K562 (cell line): ENCODE results near the gene INSR. TPM values are rescaled to one million over a fixed set of nuclear protein-coding genes. Genes with fewer than 3 reads are reported as not detected.
A peak's percentile ranks its signal among the peaks of the same experiment; 100 is the strongest.

Experiments used
- ATAC-seq: fragments of 200-7000 bp; cut with Tn5 transposase; 3 replicates; pipeline ENCODE4 v1.9.1; 2020; ENCODE audit warnings: moderate library complexity
- BruUV-seq: library from RNA; stranded (reverse); fragments of 400-500 nt; replicated peaks from 2 replicates; lab custom pipeline; 2021; lab: Mats Ljungman, UMichigan
- CTCF ChIA-PET: fragments of 300-600 bp; formaldehyde crosslinking; extraction: SDS; loops from one replicate; lab custom pipeline; 2021; ENCODE audit warnings: low intra/inter-chr PET ratio; lab: Yijun Ruan, JAX
- POLR2A ChIA-PET: fragments of 300-600, 350-650 bp; sonication (Branson Sonifier 250); formaldehyde crosslinking; extraction: SDS; loops from one replicate; lab custom pipeline; 2021; ENCODE audit warnings: antibody characterized with exemption, inconsistent platforms; lab: Yijun Ruan, JAX
- DNase-seq, 4 experiments: peaks; one replicate each; pipeline versions ENCODE4 v3.0.0 to v3.0.0-alpha.2; 2011 to 2018; ENCODE audit warnings: low spot score in 3 of 4, mixed read lengths in 3 of 4; ENCODE audit errors: extremely low read depth in 1 of 4
- FAIRE-seq: peaks from 2 replicates; lab custom pipeline; 2011; peaks lifted over from hg19 to GRCh38; lab: Jason Lieb, UNC
- H2AFZ ChIP-seq: 2 replicates; pipeline ENCODE4 v1.6.0; 2011; ENCODE audit warnings: low read depth, low read length, control low read depth, inconsistent platforms
- H3K27ac ChIP-seq: fragments of 200-600 bp; 3 replicates; pipeline ENCODE4 v1.8.0; 2011; ENCODE audit warnings: low read depth, mild to moderate bottlenecking, control low read depth, inconsistent platforms, low read length, moderate library complexity, mixed read lengths; ENCODE audit errors: extremely low read depth
- H3K27me3 ChIP-seq, 2 experiments: fragments of 300-600 bp in 1 of 2; 2 replicates in 1 of 2; 3 replicates in 1 of 2; pipeline versions ENCODE4 v1.6.0 to v1.8.0; 2011; ENCODE audit warnings: inconsistent platforms in 2 of 2, low read length in 2 of 2, mild to moderate bottlenecking in 1 of 2, mixed read lengths in 1 of 2, moderate library complexity in 1 of 2; ENCODE audit not compliant: control insufficient read depth in 2 of 2, insufficient read depth in 2 of 2
- H3K36me3 ChIP-seq: fragments of 300-600 bp; 3 replicates; pipeline ENCODE4 v1.8.0; 2011; ENCODE audit warnings: mild to moderate bottlenecking, low read length, inconsistent platforms; ENCODE audit not compliant: control insufficient read depth, insufficient read depth
- H3K4me1 ChIP-seq, 2 experiments: fragments of 200-600 bp in 1 of 2; replicated peaks in 1 of 2; 2 replicates in 1 of 2; 3 replicates in 1 of 2; pipeline versions ENCODE4 v1.5.1 to v1.8.0; 2011; ENCODE audit warnings: inconsistent platforms in 2 of 2, low read length in 2 of 2, mild to moderate bottlenecking in 1 of 2, mixed read lengths in 1 of 2, moderate library complexity in 1 of 2; ENCODE audit not compliant: control insufficient read depth in 2 of 2, insufficient read depth in 2 of 2
- H3K4me2 ChIP-seq: 2 replicates; pipeline ENCODE4 v1.6.1; 2011; ENCODE audit warnings: low read length, control low read depth, inconsistent platforms, mixed read lengths; ENCODE audit not compliant: insufficient read depth
- H3K4me3 ChIP-seq: fragments of 200-600 bp; sonication (generic), shearing (Covaris generic); 2 replicates; pipeline ENCODE4 v1.5.1; 2016; ENCODE audit warnings: control low read depth, inconsistent platforms
- H3K79me2 ChIP-seq: fragments of 200-600 bp; 3 replicates; pipeline ENCODE4 v1.8.0; 2011; ENCODE audit warnings: low read length, inconsistent platforms; ENCODE audit not compliant: control insufficient read depth, insufficient read depth
- H3K9ac ChIP-seq, 2 experiments: 2 replicates each; pipeline versions ENCODE4 v1.6.0 to v1.6.1; 2011; ENCODE audit warnings: low read depth in 2 of 2, low read length in 2 of 2, control low read depth in 1 of 2, inconsistent platforms in 1 of 2, mild to moderate bottlenecking in 1 of 2, mixed read lengths in 1 of 2; ENCODE audit not compliant: insufficient read depth in 1 of 2
- H3K9me1 ChIP-seq: one replicate; pipeline ENCODE4 v1.6.0; 2011; ENCODE audit warnings: inconsistent platforms, mild to moderate bottlenecking, low read length, moderate library complexity; ENCODE audit not compliant: control insufficient read depth, insufficient read depth
- H3K9me3 ChIP-seq: replicated peaks from 2 replicates; pipeline ENCODE4 v1.5.1; 2011; ENCODE audit warnings: low read depth, low read length, inconsistent platforms; ENCODE audit not compliant: control insufficient read depth, insufficient read depth
- H4K20me1 ChIP-seq: replicated peaks from 2 replicates; pipeline ENCODE4 v1.6.1; 2011; ENCODE audit warnings: low read length, inconsistent platforms, mixed read lengths; ENCODE audit not compliant: control insufficient read depth, insufficient read depth
- CBFB ChIP-seq: sonication (generic); formaldehyde crosslinking; IDR thresholded peaks from 2 replicates; pipeline ENCODE4 v1.4.0; 2020; ENCODE audit warnings: mild to moderate bottlenecking, missing genetic modification reagents
- HLTF ChIP-seq: fragments of 450-650 bp; IDR thresholded peaks from 2 replicates; pipeline ENCODE4 v1.6.1; 2016
- HNRNPL ChIP-seq: fragments of 200-400 bp; formaldehyde crosslinking; IDR thresholded peaks from 2 replicates; pipeline ENCODE4 v1.6.1; 2017; ENCODE audit warnings: low read depth, mild to moderate bottlenecking, low read length
- IFI16 ChIP-seq: fragments of 250-450 bp; sonication (Bioruptor Pico); IDR thresholded peaks from 2 replicates; pipeline ENCODE4 v2.1.2; 2022; ENCODE audit warnings: mild to moderate bottlenecking, inconsistent platforms
- MEF2D ChIP-seq: conservative IDR thresholded peaks from 2 replicates; pipeline ENCODE4 v1.6.1; 2016; ENCODE audit warnings: low read depth, missing genetic modification characterization, missing compliant biosample characterization
- PHB ChIP-seq: fragments of 250-450 bp; sonication (Bioruptor Pico); IDR thresholded peaks from 2 replicates; pipeline ENCODE4 v1.5.0; 2021
- SIN3A ChIP-seq, 2 experiments: fragments of 150-350 bp in 1 of 2; IDR thresholded peaks; 2 replicates each; pipeline ENCODE4 v1.6.1; 2011 to 2016; ENCODE audit warnings: borderline replicate concordance in 2 of 2, low read depth in 2 of 2, low read length in 2 of 2, mild to moderate bottlenecking in 2 of 2, moderate library complexity in 2 of 2; ENCODE audit not compliant: control insufficient read depth in 1 of 2
- SREBF2 ChIP-seq: sonication (generic); formaldehyde crosslinking; IDR thresholded peaks from 2 replicates; pipeline ENCODE4 v1.4.0; 2020; ENCODE audit warnings: mild to moderate bottlenecking, missing genetic modification reagents
- ZNF717 ChIP-seq: fragments of 250-450 bp; sonication (Bioruptor Pico); IDR thresholded peaks from 2 replicates; pipeline ENCODE4 v1.5.0; 2021
- WGBS: fragments of 100-300 bp; shearing (Covaris generic); methylation state at CpG from one replicate; pipeline ENCODE4 v1.1.6; 2016; ENCODE audit warnings: low coverage, mixed read lengths; ENCODE audit not compliant: insufficient coverage; ENCODE audit errors: missing lambda C conversion rate; 5-methylcytosine and 5-hydroxymethylcytosine counted together
- in situ Hi-C: fragments of 300-500 bp; cut with MboI; formaldehyde crosslinking; loops from 4 replicates; pipeline ENCODE4 v1.15.0; 2018; ENCODE audit warnings: inconsistent platforms, mixed read lengths
- intact Hi-C: fragments of 100-400 bp; cut with micrococcal nuclease; formaldehyde crosslinking; loops from 2 replicates; pipeline ENCODE4 v1.14.2; 2022
- polyA plus RNA-seq, 8 experiments: library from polyadenylated mRNA; depleted of rRNA in 4 of 8; stranded (reverse) in 5 of 8; unstranded in 3 of 8; fragments of >200 nt; fragmentation: Nextera tagmentation in 2 of 8; fragmentation: Illumina TruSeq in 1 of 8; extraction: Ambion mirVana in 2 of 8; extraction: Trizol in 1 of 8; gene quantifications; 2 replicates each; pipeline versions ENCODE4 v1.2.1 to v1.2.3, GENCODE V29; 2011 to 2014; ENCODE audit warnings: inconsistent platforms in 1 of 8, missing spikeins in 1 of 8
- total RNA-seq, 7 experiments: library from RNA; depleted of rRNA in 6 of 7; stranded (reverse); fragments of >200 nt in 6 of 7; fragmentation: Illumina TruSeq in 2 of 7; extraction: Trizol in 2 of 7; gene quantifications; 2 replicates each; pipeline versions ENCODE4 v1.2.1 to v1.2.3, GENCODE V29; 2011 to 2021; ENCODE audit warnings: low replicate concordance in 1 of 7
- TF ChIP-seq, protein P1 (sequence below): fragments of 250-450 bp; sonication (Bioruptor Pico); IDR thresholded peaks from 2 replicates; pipeline ENCODE4 v1.8.0; 2022; ENCODE audit warnings: moderate library complexity, mild to moderate bottlenecking, inconsistent platforms
- TF ChIP-seq, protein P2 (sequence below): sonication (generic); IDR thresholded peaks from 2 replicates; pipeline ENCODE4 v1.6.1; 2016
- TF ChIP-seq, protein P3 (sequence below): sonication (generic); formaldehyde crosslinking; IDR thresholded peaks from 2 replicates; pipeline ENCODE4 v1.9.0; 2022; ENCODE audit warnings: mild to moderate bottlenecking, missing genetic modification reagents
- TF ChIP-seq, protein P4 (sequence below): sonication (generic); formaldehyde crosslinking; IDR thresholded peaks from 2 replicates; pipeline ENCODE4 v1.8.1; 2022; ENCODE audit warnings: missing genetic modification reagents
- TF ChIP-seq, protein P5 (sequence below), 2 experiments: fragments of 450-650 bp; conservative IDR thresholded peaks; 2 replicates each; pipeline ENCODE4 v1.6.1; 2017; ENCODE audit warnings: mild to moderate bottlenecking in 2 of 2, moderate library complexity in 2 of 2

Gene INSR
- total and polyA plus RNA-seq, 9 of the 15 experiments (the other 6 are each of a cell fraction or from before 2014, with no cell fraction given): 0.04 to 0.88 (median 0.41) TPM

DNA sequence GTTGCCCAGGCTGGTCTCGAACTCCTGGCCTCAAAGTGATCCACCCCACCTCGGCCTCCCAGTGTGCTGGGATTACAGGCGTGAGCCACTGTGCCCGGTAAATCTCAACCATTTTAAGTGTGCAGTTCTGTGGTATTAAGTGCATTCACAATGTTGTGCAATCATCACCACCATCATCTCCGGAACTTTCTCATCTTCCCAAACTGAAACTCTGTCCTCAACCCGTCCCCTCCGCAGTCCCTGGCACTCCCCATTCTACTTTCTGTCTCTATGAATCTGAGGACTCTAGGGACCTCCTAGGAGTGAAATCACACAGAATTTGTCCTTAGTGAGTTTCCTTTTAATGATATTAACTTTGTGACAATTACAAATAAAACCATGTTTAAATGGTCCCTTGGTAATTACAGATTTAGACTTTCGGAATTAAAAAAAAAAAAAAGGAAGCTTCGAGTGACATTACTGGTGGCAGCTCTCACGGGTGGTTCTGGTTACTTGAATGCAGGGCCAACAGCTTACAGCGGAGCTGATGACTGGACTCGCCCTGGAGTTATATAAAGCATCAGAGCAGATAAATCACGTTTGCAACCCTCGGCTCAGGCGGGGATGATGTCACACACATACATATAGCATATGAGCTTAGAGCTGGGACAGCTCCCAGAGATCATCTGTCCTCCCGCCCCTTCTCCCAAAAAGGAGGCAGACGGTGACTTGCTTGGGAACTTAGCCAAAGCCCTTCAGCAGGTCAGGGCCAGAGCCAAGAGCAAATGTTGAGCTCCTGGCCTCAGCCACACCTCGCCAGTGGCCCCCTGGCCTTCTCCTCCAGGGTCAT, 134.9 kb downstream of the INSR start (continued):
- TF ChIP-seq SIN3A (IDR thresholded peaks at IDR 0.05; ENCODE audit: borderline replicate concordance in 2 of 2, control insufficient read depth in 1 of 2, low read depth in 2 of 2, low read length in 2 of 2) (no peak), MEF2D (tag) (peak; percentile 49; the same call in 1 of the 2 replicates), CBFB (no peak), IFI16 (CRISPR knock-in tag) (no peak)
- TF ChIP-seq, protein P1, sequence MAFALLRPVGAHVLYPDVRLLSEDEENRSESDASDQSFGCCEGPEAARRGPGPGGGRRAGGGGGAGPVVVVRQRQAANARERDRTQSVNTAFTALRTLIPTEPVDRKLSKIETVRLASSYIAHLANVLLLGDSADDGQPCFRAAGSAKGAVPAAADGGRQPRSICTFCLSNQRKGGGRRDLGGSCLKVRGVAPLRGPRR (CRISPR knock-in tag): no peak

DNA sequence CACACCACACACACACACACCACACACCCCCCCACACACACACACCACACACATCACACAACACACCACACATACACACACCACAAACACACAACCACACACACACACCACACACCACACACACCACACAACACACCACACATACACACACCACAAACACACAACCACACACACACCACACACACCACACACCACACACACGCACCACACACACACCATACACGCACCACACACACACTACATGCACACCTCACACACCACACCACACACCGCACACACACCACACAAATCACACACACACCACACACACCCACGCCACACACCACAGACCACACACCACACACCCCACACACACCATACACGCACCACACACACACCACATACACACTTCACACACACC, 141.2 kb downstream of the INSR start:
- intact Hi-C loops (no loop called here), in situ Hi-C loops (no loop called here)
- Histone ChIP-seq H3K27me3 (peaks cover 2 to 19% of the 10 kb centered on the region in 2 experiments; a peak in 3 of 5 replicates), H3K4me3 (no peak overlapping the region), H3K79me2 (no peaks in the 10 kb centered on the region), H3K9me1 (no peaks in the 10 kb centered on the region), H3K4me2 (no peak overlapping the region), H3K9ac (no peak overlapping the region), H3K9me3 (no peaks in the 10 kb centered on the region), H3K4me1 (no peaks in the 10 kb centered on the region), H3K27ac (no peak overlapping the region), H4K20me1 (no peaks in the 10 kb centered on the region), H2AFZ (no peak overlapping the region), H3K36me3 (no peaks in the 10 kb centered on the region)
- ChIA-PET POLR2A (no interaction called here), CTCF (no interaction called here)
- no TSS peak for BruUV-seq
- DNase-seq (no peak), FAIRE-seq (peak; percentile 97), ATAC-seq (no peak)
- 26% methylated on average over 3 of the region's 5 CpGs for WGBS
- TF ChIP-seq PHB (CRISPR knock-in tag): no peak
- TF ChIP-seq, protein P2, sequence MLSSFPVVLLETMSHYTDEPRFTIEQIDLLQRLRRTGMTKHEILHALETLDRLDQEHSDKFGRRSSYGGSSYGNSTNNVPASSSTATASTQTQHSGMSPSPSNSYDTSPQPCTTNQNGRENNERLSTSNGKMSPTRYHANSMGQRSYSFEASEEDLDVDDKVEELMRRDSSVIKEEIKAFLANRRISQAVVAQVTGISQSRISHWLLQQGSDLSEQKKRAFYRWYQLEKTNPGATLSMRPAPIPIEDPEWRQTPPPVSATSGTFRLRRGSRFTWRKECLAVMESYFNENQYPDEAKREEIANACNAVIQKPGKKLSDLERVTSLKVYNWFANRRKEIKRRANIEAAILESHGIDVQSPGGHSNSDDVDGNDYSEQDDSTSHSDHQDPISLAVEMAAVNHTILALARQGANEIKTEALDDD: no peak
- TF ChIP-seq HLTF: no peak
- TF ChIP-seq, protein P3, sequence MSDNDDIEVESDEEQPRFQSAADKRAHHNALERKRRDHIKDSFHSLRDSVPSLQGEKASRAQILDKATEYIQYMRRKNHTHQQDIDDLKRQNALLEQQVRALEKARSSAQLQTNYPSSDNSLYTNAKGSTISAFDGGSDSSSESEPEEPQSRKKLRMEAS (CRISPR knock-in tag): no peak
- TF ChIP-seq ZNF717 (CRISPR knock-in tag): no peak
- TF ChIP-seq HNRNPL: no peak
- no peak for TF ChIP-seq SREBF2 (CRISPR knock-in tag)
- TF ChIP-seq, protein P4, sequence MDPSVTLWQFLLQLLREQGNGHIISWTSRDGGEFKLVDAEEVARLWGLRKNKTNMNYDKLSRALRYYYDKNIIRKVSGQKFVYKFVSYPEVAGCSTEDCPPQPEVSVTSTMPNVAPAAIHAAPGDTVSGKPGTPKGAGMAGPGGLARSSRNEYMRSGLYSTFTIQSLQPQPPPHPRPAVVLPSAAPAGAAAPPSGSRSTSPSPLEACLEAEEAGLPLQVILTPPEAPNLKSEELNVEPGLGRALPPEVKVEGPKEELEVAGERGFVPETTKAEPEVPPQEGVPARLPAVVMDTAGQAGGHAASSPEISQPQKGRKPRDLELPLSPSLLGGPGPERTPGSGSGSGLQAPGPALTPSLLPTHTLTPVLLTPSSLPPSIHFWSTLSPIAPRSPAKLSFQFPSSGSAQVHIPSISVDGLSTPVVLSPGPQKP (CRISPR knock-in tag): no peak
- TF ChIP-seq, protein P5, sequence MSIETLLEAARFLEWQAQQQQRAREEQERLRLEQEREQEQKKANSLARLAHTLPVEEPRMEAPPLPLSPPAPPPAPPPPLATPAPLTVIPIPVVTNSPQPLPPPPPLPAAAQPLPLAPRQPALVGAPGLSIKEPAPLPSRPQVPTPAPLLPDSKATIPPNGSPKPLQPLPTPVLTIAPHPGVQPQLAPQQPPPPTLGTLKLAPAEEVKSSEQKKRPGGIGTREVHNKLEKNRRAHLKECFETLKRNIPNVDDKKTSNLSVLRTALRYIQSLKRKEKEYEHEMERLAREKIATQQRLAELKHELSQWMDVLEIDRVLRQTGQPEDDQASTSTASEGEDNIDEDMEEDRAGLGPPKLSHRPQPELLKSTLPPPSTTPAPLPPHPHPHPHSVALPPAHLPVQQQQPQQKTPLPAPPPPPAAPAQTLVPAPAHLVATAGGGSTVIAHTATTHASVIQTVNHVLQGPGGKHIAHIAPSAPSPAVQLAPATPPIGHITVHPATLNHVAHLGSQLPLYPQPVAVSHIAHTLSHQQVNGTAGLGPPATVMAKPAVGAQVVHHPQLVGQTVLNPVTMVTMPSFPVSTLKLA (conservative IDR thresholded peaks at IDR 0.05): no peak
